GM19468 (cell line): Measurements from ENCODE around the gene PA2G4.

ENCODE experiments used
- ATAC-seq: cut with Tn5 transposase; IDR thresholded peaks from one replicate; pipeline ENCODE4 v1.9.1; 2021; ENCODE audit warnings: mild to moderate bottlenecking, moderate library complexity, moderate number of reproducible peaks; ENCODE audit not compliant: unreplicated experiment; ENCODE audit errors: extremely low read depth

Gene PA2G4

GRCh38 chr12:56121204-56121870 is 17.0 kb downstream of the PA2G4 start:
- no peak for ATAC-seq

GRCh38 chr12:56122637-56123036 is 18.3 kb downstream of the PA2G4 start:
- ATAC-seq: no peak

GRCh38 chr12:56124133-56124532 is 19.8 kb downstream of the PA2G4 start:
- no peak for ATAC-seq

GRCh38 chr12:56126732-56127239 is 22.4 kb downstream of the PA2G4 start:
- no peak for ATAC-seq

- ATAC-seq: no peak
These were observed 23.1 kb downstream of the PA2G4 start for GRCh38 chr12:56127485-56127887.

GRCh38 chr12:56127888-56128669 is 23.7 kb downstream of the PA2G4 start, which contains the start of gene ESYT1:
Gene ESYT1, plus strand, starts transcription at chr12:56128267. Its CDS starts 53 bp downstream, at chr12:56128320.
- ATAC-seq: peak; percentile 85

- ATAC-seq: no peak
These were observed 24.4 kb downstream of the PA2G4 start for GRCh38 chr12:56128670-56129205.

- no peak for ATAC-seq
These were observed 25.0 kb downstream of the PA2G4 start for GRCh38 chr12:56129206-56129941.

GRCh38 chr12:56129942-56130495 is 25.7 kb downstream of the PA2G4 start:
- no peak for ATAC-seq

- ATAC-seq: no peak
These were observed 26.5 kb downstream of the PA2G4 start for GRCh38 chr12:56130876-56131275.

GRCh38 chr12:56134897-56135296 is 30.5 kb downstream of the PA2G4 start:
- no peak for ATAC-seq

GRCh38 chr12:56137853-56138571 is 33.7 kb downstream of the PA2G4 start:
- ATAC-seq: no peak

- ATAC-seq: no peak
These were observed 37.8 kb downstream of the PA2G4 start for GRCh38 chr12:56141946-56142784.

- ATAC-seq: no peak
These were observed 38.9 kb downstream of the PA2G4 start for GRCh38 chr12:56143217-56143616.

- ATAC-seq: no peak
These were observed 39.5 kb downstream of the PA2G4 start for GRCh38 chr12:56143870-56144269.

- ATAC-seq: no peak
These were observed 40.9 kb downstream of the PA2G4 start for GRCh38 chr12:56145217-56145616.

- ATAC-seq: no peak
These were observed 42.4 kb downstream of the PA2G4 start for GRCh38 chr12:56146492-56147460.

- ATAC-seq: no peak
These were observed 46.2 kb downstream of the PA2G4 start for GRCh38 chr12:56150563-56150962.
